HFFc6 (cell line): ENCODE data around the gene ZNF91. TPM values are rescaled to one million over a fixed set of nuclear protein-coding genes. Genes with fewer than 3 reads are reported as not detected.
"Not testable (repeated sequence)": the region's sequence is repeated elsewhere in the genome, so short reads cannot be mapped to it uniquely, and the experiment has no call there.

Experiments used
- DNase-seq: peaks from one replicate; pipeline ENCODE4 v3.0.0-alpha.2; 2018
- H3K27ac Mint-ChIP-seq: 2 replicates; pipeline ENCODE4 v1.8.0; 2020; ENCODE audit warnings: mild to moderate bottlenecking, mixed read lengths
- H3K27me3 Mint-ChIP-seq: 2 replicates; pipeline ENCODE4 v1.8.0; 2021; ENCODE audit warnings: mild to moderate bottlenecking, moderate library complexity, mixed read lengths; ENCODE audit not compliant: insufficient read depth
- H3K36me3 Mint-ChIP-seq: 2 replicates; pipeline ENCODE4 v1.8.0; 2021; ENCODE audit warnings: low read depth, mixed read lengths
- H3K4me1 Mint-ChIP-seq: 2 replicates; pipeline ENCODE4 v1.8.0; 2020; ENCODE audit warnings: low read depth, mixed read lengths
- H3K4me3 Mint-ChIP-seq: 2 replicates; pipeline ENCODE4 v1.8.0; 2020; ENCODE audit warnings: mild to moderate bottlenecking, moderate library complexity, mixed read lengths
- H3K9me3 Mint-ChIP-seq: 2 replicates; pipeline ENCODE4 v1.8.0; 2020; ENCODE audit warnings: mild to moderate bottlenecking, mixed read lengths
- CTCF ChIP-seq: fragments of 200-600 bp; sonication (generic); IDR thresholded peaks from 2 replicates; pipeline ENCODE4 v1.5.0; 2021; ENCODE audit warnings: antibody characterized with exemption, mild to moderate bottlenecking
- total RNA-seq, 6 experiments: library from RNA; stranded (reverse); fragmentation: NEBNext Ultra II Directional; extraction: Animal tissue kit (Norgen Biotek cat#: 25700); gene quantifications; 2 replicates in 1 of 6; 3 replicates in 5 of 6; pipeline ENCODE4 v1.2.3, GENCODE V29; 2021

The ZNF91 gene
- total RNA-seq, 6 experiments from 2014 or later = 19.5 to 27.4 (median 22.1) TPM

- H3K4me1 Mint-ChIP-seq = 0 out of 2 replicates have a peak, but pooled peaks cover 7% of the 10 kb centered on the region
- H3K9me3 Mint-ChIP-seq = peaks cover 85% of the 10 kb centered on the region
- no peak for DNase-seq
- H3K27me3 Mint-ChIP-seq = no peaks in the 10 kb centered on the region
- TF ChIP-seq CTCF = no peak
- no peak overlapping the region for H3K27ac Mint-ChIP-seq
- H3K36me3 Mint-ChIP-seq = peaks cover 90% of the 10 kb centered on the region
- no peak overlapping the region for H3K4me3 Mint-ChIP-seq
Measured at GRCh38 chr19:23384858-23385257, 10.4 kb downstream of the ZNF91 start.

GRCh38 chr19:23384166-23384565 lies 11.1 kb downstream of the ZNF91 start:
- no peak overlapping the region for H3K4me3 Mint-ChIP-seq
- 0 out of 2 replicates have a peak, but pooled peaks cover 2% of the 10 kb centered on the region for H3K4me1 Mint-ChIP-seq
- no peak overlapping the region for H3K27ac Mint-ChIP-seq
- no peaks in the 10 kb centered on the region for H3K27me3 Mint-ChIP-seq
- peaks cover 90% of the 10 kb centered on the region for H3K36me3 Mint-ChIP-seq
- no peak for DNase-seq
- TF ChIP-seq CTCF = no peak
- H3K9me3 Mint-ChIP-seq = peaks cover 85% of the 10 kb centered on the region

GRCh38 chr19:23382955-23383354 lies 12.3 kb downstream of the ZNF91 start:
- Mint-ChIP-seq H3K9me3 (peaks cover 82% of the 10 kb centered on the region), H3K4me3 (no peak overlapping the region), H3K36me3 (peaks cover 85% of the 10 kb centered on the region), H3K27ac (no peak overlapping the region), H3K27me3 (no peaks in the 10 kb centered on the region), H3K4me1 (no peaks in the 10 kb centered on the region)
- DNase-seq = no peak
- no peak for TF ChIP-seq CTCF

- no peaks in the 10 kb centered on the region for H3K4me1 Mint-ChIP-seq
- peaks cover 83% of the 10 kb centered on the region for H3K36me3 Mint-ChIP-seq
- H3K9me3 Mint-ChIP-seq = peaks cover 85% of the 10 kb centered on the region
- H3K27ac Mint-ChIP-seq = no peak overlapping the region
- DNase-seq = no peak
- no peak overlapping the region for H3K4me3 Mint-ChIP-seq
- H3K27me3 Mint-ChIP-seq = no peaks in the 10 kb centered on the region
- no peak for TF ChIP-seq CTCF
Measured at GRCh38 chr19:23381114-23381513, 14.2 kb downstream of the ZNF91 start.

- not testable (repeated sequence) for H3K27ac Mint-ChIP-seq, DNase-seq, H3K4me1 Mint-ChIP-seq, H3K27me3 Mint-ChIP-seq, H3K4me3 Mint-ChIP-seq
- Mint-ChIP-seq H3K9me3 (peaks cover 85% of the 10 kb centered on the region), H3K36me3 (peaks cover 82% of the 10 kb centered on the region)
Measured at GRCh38 chr19:23379671-23380070, 15.6 kb downstream of the ZNF91 start.

- Mint-ChIP-seq H3K4me3 (no peak overlapping the region), H3K4me1 (no peaks in the 10 kb centered on the region), H3K9me3 (peaks cover 83% of the 10 kb centered on the region), H3K36me3 (peaks cover 82% of the 10 kb centered on the region), H3K27ac (no peak overlapping the region), H3K27me3 (no peaks in the 10 kb centered on the region)
- DNase-seq = no peak
- TF ChIP-seq CTCF = no peak
Measured at GRCh38 chr19:23378948-23379347, 16.3 kb downstream of the ZNF91 start.
